WTC11 (cell line): ENCODE data around the gene KLHL8. TPM values are rescaled to one million over a fixed set of nuclear protein-coding genes. Genes with fewer than 3 reads are reported as not detected.
A peak's percentile ranks its signal among the peaks of the same experiment; 100 is the strongest.
"Not testable (repeated sequence)": the region's sequence is repeated elsewhere in the genome, so short reads cannot be mapped to it uniquely, and the experiment has no call there.

Source experiments
- ATAC-seq: fragments of 200-7000 bp; cut with Tn5 transposase; 2 replicates; pipeline ENCODE4 v1.10.0; 2021; ENCODE audit warnings: mild to moderate bottlenecking, moderate library complexity
- CTCF ChIA-PET: fragments of 300-600 bp; sonication (Branson Sonifier 250); formaldehyde crosslinking; loops from one replicate; lab custom pipeline; 2021; ENCODE audit warnings: antibody characterized with exemption; lab: Charles Lee
- POLR2A ChIA-PET: fragments of 350-600 bp; sonication (Branson Sonifier 250); formaldehyde crosslinking; loops from one replicate; lab custom pipeline; 2021; ENCODE audit warnings: antibody characterized with exemption; lab: Charles Lee
- DNase-seq: peaks from one replicate; pipeline ENCODE4 v3.0.0; 2021; ENCODE audit warnings: low spot score
- H3K27ac Mint-ChIP-seq: 2 replicates; pipeline ENCODE4 v1.8.0; 2021; ENCODE audit warnings: mixed read lengths
- H3K27me3 Mint-ChIP-seq: 2 replicates; pipeline ENCODE4 v1.8.0; 2021; ENCODE audit warnings: low read depth, mild to moderate bottlenecking, moderate library complexity, mixed read lengths
- H3K36me3 Mint-ChIP-seq: 2 replicates; pipeline ENCODE4 v1.8.0; 2021; ENCODE audit warnings: mixed read lengths
- H3K4me1 Mint-ChIP-seq: 2 replicates; pipeline ENCODE4 v1.8.0; 2022; ENCODE audit warnings: mixed read lengths
- H3K4me3 Mint-ChIP-seq: 2 replicates; pipeline ENCODE4 v1.8.0; 2021; ENCODE audit warnings: mild to moderate bottlenecking, moderate library complexity, mixed read lengths
- H3K9me3 Mint-ChIP-seq: 2 replicates; pipeline ENCODE4 v1.8.0; 2021; ENCODE audit warnings: mixed read lengths
- CBFB ChIP-seq: sonication (generic); formaldehyde crosslinking; IDR thresholded peaks from 2 replicates; pipeline ENCODE4 v1.8.1; 2022; ENCODE audit warnings: mild to moderate bottlenecking, low read depth, missing genetic modification reagents
- FOXP1 ChIP-seq: sonication (generic); formaldehyde crosslinking; IDR thresholded peaks from 2 replicates; pipeline ENCODE4 v1.8.0; 2022; ENCODE audit warnings: missing genetic modification reagents, mild to moderate bottlenecking, moderate library complexity, borderline replicate concordance
- GABPB1 ChIP-seq: sonication (generic); formaldehyde crosslinking; IDR thresholded peaks from 2 replicates; pipeline ENCODE4 v1.8.1; 2023; ENCODE audit warnings: mild to moderate bottlenecking, missing genetic modification reagents
- GTF2I ChIP-seq: fragments of 250-450 bp; sonication (Bioruptor Pico); conservative IDR thresholded peaks from 2 replicates; pipeline ENCODE4 v1.4.0; 2021; ENCODE audit warnings: mild to moderate bottlenecking
- HMGA2 ChIP-seq: fragments of 250-450 bp; sonication (Bioruptor Pico); IDR thresholded peaks from 2 replicates; pipeline ENCODE4 v1.4.0; 2021; ENCODE audit warnings: mild to moderate bottlenecking, moderate library complexity
- JAZF1 ChIP-seq: fragments of 250-450 bp; sonication (Bioruptor Pico); IDR thresholded peaks from 2 replicates; pipeline ENCODE4 v1.9.0; 2021; ENCODE audit warnings: moderate library complexity, mild to moderate bottlenecking, inconsistent platforms
- MXD4 ChIP-seq: fragments of 250-450 bp; sonication (Bioruptor Pico); IDR thresholded peaks from 2 replicates; pipeline ENCODE4 v1.8.0; 2021; ENCODE audit warnings: mild to moderate bottlenecking, moderate library complexity, borderline replicate concordance
- NFYB ChIP-seq: sonication (generic); formaldehyde crosslinking; conservative IDR thresholded peaks from 2 replicates; pipeline ENCODE4 v1.8.0; 2022; ENCODE audit warnings: low read depth, missing genetic modification reagents
- OVOL2 ChIP-seq: fragments of 250-450 bp; sonication (Bioruptor Pico); IDR thresholded peaks from 2 replicates; pipeline ENCODE4 v1.9.0; 2021; ENCODE audit warnings: mild to moderate bottlenecking, borderline replicate concordance
- SMAD4 ChIP-seq: sonication (generic); formaldehyde crosslinking; IDR thresholded peaks from 2 replicates; pipeline ENCODE4 v1.8.0; 2022; ENCODE audit warnings: mild to moderate bottlenecking, missing genetic modification reagents
- total RNA-seq: library from RNA; stranded (reverse); gene quantifications from 3 replicates; pipeline ENCODE4 v1.2.3, GENCODE V29; 2021
- TF ChIP-seq, protein P1 (sequence below): fragments of 200-600 bp; IDR thresholded peaks from 2 replicates; pipeline ENCODE4 v1.8.0; 2022; ENCODE audit warnings: antibody characterized with exemption
- TF ChIP-seq, protein P2 (sequence below): sonication (generic); formaldehyde crosslinking; IDR thresholded peaks from 2 replicates; pipeline ENCODE4 v1.8.0; 2023; ENCODE audit warnings: missing genetic modification reagents
- TF ChIP-seq, protein P3 (sequence below): sonication (generic); formaldehyde crosslinking; IDR thresholded peaks from 2 replicates; pipeline ENCODE4 v1.8.0; 2022; ENCODE audit warnings: mild to moderate bottlenecking, missing genetic modification reagents
- TF ChIP-seq, protein P4 (sequence below): sonication (generic); formaldehyde crosslinking; conservative IDR thresholded peaks from 2 replicates; pipeline ENCODE4 v1.8.1; 2022; ENCODE audit warnings: mild to moderate bottlenecking, missing genetic modification reagents
- TF ChIP-seq, protein P5 (sequence below): sonication (generic); formaldehyde crosslinking; IDR thresholded peaks from 2 replicates; pipeline ENCODE4 v1.8.1; 2022; ENCODE audit warnings: missing genetic modification reagents, borderline replicate concordance
- TF ChIP-seq, protein P6 (sequence below): fragments of 250-450 bp; sonication (Bioruptor Pico); IDR thresholded peaks from 2 replicates; pipeline ENCODE4 v1.9.0; 2021; ENCODE audit warnings: mild to moderate bottlenecking
- TF ChIP-seq, protein P7 (sequence below): fragments of 250-450 bp; sonication (Bioruptor Pico); IDR thresholded peaks from 2 replicates; pipeline ENCODE4 v1.9.0; 2021; ENCODE audit warnings: mild to moderate bottlenecking

KLHL8 gene
- total RNA-seq, 1 experiment from 2014 or later, result 7.3 TPM

DNA sequence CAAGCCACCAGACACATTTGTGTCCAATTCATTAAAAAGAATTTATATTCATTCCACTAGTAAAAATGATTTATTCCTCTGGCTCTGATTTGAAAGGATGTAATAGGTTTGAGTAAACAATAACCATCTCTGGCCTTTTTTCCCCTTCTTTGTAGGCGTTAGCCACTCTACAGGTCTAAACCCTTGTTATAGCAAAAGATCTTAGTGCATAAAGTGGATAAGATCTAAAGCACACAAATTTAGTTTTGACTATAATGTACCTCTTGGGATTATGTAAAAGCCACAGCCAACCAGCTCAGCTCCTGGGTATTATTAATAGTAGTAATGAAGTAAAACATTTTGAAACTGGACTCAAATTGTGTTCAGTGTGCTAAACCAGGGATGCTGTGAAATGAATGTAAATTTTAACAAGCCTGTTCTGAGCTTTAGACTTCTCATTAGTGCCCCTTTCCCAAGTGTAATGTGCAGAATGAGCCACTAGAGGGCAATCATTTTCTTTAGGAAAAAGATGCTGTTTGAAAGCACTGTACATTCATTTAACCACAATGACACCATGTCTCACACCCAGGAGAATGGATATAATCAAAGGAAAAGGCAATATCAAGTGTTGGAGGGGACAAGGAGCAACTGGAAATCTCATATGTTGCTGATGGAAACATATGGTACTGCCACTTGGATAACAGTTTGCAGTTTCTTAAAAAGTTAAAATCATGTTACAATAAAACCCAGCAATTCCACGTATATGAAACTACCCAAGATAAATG, 69.7 kb downstream of the KLHL8 start:
- Mint-ChIP-seq H3K27me3 (no peaks in the 10 kb centered on the region), H3K9me3 (no peaks in the 10 kb centered on the region), H3K27ac (no peak overlapping the region), H3K4me3 (no peak overlapping the region), H3K4me1 (peaks cover 17% of the 10 kb centered on the region), H3K36me3 (peaks cover 4% of the 10 kb centered on the region; the same call in 1 of the 2 replicates)
- ATAC-seq, result peak; percentile 52
- DNase-seq, result peak; percentile 29
- ChIA-PET CTCF (interaction anchor here (0.6 to 2.7 kb wide), 30 partner anchors 8 to 1450 kb away, joined by 3 to 16 read pairs (median 4); partner anchors contain the start of gene KLHL8), POLR2A (no interaction called here)
- TF ChIP-seq, protein P1, sequence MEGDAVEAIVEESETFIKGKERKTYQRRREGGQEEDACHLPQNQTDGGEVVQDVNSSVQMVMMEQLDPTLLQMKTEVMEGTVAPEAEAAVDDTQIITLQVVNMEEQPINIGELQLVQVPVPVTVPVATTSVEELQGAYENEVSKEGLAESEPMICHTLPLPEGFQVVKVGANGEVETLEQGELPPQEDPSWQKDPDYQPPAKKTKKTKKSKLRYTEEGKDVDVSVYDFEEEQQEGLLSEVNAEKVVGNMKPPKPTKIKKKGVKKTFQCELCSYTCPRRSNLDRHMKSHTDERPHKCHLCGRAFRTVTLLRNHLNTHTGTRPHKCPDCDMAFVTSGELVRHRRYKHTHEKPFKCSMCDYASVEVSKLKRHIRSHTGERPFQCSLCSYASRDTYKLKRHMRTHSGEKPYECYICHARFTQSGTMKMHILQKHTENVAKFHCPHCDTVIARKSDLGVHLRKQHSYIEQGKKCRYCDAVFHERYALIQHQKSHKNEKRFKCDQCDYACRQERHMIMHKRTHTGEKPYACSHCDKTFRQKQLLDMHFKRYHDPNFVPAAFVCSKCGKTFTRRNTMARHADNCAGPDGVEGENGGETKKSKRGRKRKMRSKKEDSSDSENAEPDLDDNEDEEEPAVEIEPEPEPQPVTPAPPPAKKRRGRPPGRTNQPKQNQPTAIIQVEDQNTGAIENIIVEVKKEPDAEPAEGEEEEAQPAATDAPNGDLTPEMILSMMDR, result peak; percentile 90
- TF ChIP-seq, protein P2, sequence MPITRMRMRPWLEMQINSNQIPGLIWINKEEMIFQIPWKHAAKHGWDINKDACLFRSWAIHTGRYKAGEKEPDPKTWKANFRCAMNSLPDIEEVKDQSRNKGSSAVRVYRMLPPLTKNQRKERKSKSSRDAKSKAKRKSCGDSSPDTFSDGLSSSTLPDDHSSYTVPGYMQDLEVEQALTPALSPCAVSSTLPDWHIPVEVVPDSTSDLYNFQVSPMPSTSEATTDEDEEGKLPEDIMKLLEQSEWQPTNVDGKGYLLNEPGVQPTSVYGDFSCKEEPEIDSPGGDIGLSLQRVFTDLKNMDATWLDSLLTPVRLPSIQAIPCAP (CRISPR knock-in tag), result no peak

DNA sequence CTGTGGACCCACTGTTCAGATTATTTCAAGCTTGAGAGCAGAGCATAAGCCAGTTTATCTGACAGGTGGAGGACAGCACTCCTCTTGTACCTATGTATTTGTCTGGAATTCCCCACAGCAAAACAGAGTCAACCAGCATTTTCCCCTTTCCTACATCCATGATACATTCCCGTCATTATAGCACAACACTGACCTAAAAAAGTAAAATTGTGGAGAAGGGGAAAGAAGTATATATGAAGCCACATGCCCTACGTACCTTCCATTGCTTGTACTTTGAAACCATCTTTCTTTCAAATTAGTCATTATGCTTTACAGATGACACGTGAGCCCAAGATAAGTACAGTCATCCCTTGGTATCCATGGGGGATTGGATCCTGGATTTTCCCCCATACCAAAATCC, 73.3 kb downstream of the KLHL8 start:
- H3K4me1 Mint-ChIP-seq, result peaks cover 13% of the 10 kb centered on the region
- TF ChIP-seq SMAD4 (CRISPR knock-in tag), result no peak
- no peak for TF ChIP-seq HMGA2 (CRISPR knock-in tag)
- DNase-seq, result no peak
- H3K4me3 Mint-ChIP-seq, result no peak overlapping the region
- ATAC-seq, result no peak
- ChIA-PET POLR2A (no interaction called here), CTCF (interaction anchor here (0.7 kb wide), 1 partner anchor 224 kb away, joined by 4 read pairs; no protein-coding TSS in a partner anchor)
- no peaks in the 10 kb centered on the region for H3K27me3 Mint-ChIP-seq
- peaks cover 20% of the 10 kb centered on the region for H3K36me3 Mint-ChIP-seq
- H3K27ac Mint-ChIP-seq, result no peak overlapping the region
- no peaks in the 10 kb centered on the region for H3K9me3 Mint-ChIP-seq

DNA sequence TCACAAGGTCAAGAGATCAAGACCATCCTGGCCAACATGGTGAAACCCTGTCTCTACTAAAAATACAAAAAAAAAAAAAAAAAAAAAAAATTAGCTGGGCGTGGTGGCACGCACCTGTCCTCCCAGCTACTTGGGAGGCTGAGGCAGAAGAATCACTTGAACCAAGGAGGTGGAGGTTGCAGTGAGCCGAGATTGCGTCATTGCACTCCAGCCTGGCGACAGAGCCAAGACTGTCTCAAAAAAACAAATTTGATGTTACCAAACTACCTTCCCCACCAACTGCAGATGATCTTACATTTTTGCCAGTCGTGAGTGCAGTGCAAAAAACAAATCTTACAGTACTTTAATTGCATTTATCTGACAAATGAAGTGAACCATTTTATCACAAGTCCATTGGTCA, 74.5 kb downstream of the KLHL8 start:
- DNase-seq, H3K9me3 Mint-ChIP-seq, POLR2A ChIA-PET, H3K4me3 Mint-ChIP-seq, CTCF ChIA-PET, H3K27me3 Mint-ChIP-seq, ATAC-seq, H3K27ac Mint-ChIP-seq: not testable (repeated sequence)
- peaks cover 27% of the 10 kb centered on the region for H3K36me3 Mint-ChIP-seq
- peaks cover 13% of the 10 kb centered on the region for H3K4me1 Mint-ChIP-seq

DNA sequence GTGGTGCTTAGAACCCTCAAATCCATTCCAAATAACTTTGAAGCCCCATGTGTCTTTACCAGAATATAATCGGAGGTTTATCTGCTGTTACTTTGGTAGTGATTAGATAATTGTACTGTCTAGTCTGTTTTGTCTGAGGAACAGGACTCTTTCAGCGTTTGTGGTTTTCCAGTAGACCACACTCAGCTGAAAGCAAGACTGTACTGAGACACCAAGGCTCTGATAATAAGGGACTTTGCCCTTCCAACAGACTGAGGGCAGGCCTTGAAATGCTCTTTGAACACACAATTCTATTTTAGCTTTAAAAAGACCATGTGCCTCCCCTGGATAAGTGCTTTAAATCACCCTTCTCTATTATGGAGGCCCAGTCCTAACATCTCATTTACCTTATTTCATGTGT, 76.1 kb downstream of the KLHL8 start:
- ATAC-seq (no peak), DNase-seq (no peak)
- peak overlapping the region; percentile 9; the same call in 1 of the 2 replicates for H3K27ac Mint-ChIP-seq
- no peak overlapping the region for H3K4me3 Mint-ChIP-seq
- ChIA-PET CTCF (interaction anchor here (1.0 to 1.1 kb wide), 2 partner anchors 12 to 222 kb away, joined by 3 read pairs; no protein-coding TSS in a partner anchor), POLR2A (no interaction called here)
- H3K27me3 Mint-ChIP-seq, result no peaks in the 10 kb centered on the region
- TF ChIP-seq JAZF1 (CRISPR knock-in tag), result no peak
- TF ChIP-seq OVOL2 (CRISPR knock-in tag), result no peak
- no peak for TF ChIP-seq FOXP1 (CRISPR knock-in tag)
- TF ChIP-seq MXD4 (CRISPR knock-in tag), result no peak
- TF ChIP-seq, protein P3, sequence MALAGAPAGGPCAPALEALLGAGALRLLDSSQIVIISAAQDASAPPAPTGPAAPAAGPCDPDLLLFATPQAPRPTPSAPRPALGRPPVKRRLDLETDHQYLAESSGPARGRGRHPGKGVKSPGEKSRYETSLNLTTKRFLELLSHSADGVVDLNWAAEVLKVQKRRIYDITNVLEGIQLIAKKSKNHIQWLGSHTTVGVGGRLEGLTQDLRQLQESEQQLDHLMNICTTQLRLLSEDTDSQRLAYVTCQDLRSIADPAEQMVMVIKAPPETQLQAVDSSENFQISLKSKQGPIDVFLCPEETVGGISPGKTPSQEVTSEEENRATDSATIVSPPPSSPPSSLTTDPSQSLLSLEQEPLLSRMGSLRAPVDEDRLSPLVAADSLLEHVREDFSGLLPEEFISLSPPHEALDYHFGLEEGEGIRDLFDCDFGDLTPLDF, result no peak
- TF ChIP-seq, protein P4, sequence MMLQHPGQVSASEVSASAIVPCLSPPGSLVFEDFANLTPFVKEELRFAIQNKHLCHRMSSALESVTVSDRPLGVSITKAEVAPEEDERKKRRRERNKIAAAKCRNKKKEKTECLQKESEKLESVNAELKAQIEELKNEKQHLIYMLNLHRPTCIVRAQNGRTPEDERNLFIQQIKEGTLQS (CRISPR knock-in tag), result no peak
- no peak for TF ChIP-seq GABPB1 (CRISPR knock-in tag)
- no peak for TF ChIP-seq NFYB (CRISPR knock-in tag)
- TF ChIP-seq, protein P5, sequence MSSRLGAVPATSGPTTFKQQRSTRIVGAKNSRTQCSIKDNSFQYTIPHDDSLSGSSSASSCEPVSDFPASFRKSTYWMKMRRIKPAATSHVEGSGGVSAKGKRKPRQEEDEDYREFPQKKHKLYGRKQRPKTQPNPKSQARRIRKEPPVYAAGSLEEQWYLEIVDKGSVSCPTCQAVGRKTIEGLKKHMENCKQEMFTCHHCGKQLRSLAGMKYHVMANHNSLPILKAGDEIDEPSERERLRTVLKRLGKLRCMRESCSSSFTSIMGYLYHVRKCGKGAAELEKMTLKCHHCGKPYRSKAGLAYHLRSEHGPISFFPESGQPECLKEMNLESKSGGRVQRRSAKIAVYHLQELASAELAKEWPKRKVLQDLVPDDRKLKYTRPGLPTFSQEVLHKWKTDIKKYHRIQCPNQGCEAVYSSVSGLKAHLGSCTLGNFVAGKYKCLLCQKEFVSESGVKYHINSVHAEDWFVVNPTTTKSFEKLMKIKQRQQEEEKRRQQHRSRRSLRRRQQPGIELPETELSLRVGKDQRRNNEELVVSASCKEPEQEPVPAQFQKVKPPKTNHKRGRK, result no peak
- no peak for TF ChIP-seq GTF2I (CRISPR knock-in tag)
- TF ChIP-seq, protein P6, sequence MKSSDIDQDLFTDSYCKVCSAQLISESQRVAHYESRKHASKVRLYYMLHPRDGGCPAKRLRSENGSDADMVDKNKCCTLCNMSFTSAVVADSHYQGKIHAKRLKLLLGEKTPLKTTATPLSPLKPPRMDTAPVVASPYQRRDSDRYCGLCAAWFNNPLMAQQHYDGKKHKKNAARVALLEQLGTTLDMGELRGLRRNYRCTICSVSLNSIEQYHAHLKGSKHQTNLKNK (CRISPR knock-in tag), result no peak
- TF ChIP-seq, protein P7, sequence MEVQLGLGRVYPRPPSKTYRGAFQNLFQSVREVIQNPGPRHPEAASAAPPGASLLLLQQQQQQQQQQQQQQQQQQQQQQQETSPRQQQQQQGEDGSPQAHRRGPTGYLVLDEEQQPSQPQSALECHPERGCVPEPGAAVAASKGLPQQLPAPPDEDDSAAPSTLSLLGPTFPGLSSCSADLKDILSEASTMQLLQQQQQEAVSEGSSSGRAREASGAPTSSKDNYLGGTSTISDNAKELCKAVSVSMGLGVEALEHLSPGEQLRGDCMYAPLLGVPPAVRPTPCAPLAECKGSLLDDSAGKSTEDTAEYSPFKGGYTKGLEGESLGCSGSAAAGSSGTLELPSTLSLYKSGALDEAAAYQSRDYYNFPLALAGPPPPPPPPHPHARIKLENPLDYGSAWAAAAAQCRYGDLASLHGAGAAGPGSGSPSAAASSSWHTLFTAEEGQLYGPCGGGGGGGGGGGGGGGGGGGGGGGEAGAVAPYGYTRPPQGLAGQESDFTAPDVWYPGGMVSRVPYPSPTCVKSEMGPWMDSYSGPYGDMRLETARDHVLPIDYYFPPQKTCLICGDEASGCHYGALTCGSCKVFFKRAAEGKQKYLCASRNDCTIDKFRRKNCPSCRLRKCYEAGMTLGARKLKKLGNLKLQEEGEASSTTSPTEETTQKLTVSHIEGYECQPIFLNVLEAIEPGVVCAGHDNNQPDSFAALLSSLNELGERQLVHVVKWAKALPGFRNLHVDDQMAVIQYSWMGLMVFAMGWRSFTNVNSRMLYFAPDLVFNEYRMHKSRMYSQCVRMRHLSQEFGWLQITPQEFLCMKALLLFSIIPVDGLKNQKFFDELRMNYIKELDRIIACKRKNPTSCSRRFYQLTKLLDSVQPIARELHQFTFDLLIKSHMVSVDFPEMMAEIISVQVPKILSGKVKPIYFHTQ (CRISPR knock-in tag), result no peak
- TF ChIP-seq CBFB, result no peak
- H3K36me3 Mint-ChIP-seq, result peaks cover 33% of the 10 kb centered on the region
- no peaks in the 10 kb centered on the region for H3K9me3 Mint-ChIP-seq
- H3K4me1 Mint-ChIP-seq, result peaks cover 13% of the 10 kb centered on the region
